GM12878 (cell line): Measurements from ENCODE around the gene AXDND1. TPM values are rescaled to one million over a fixed set of nuclear protein-coding genes. Genes with fewer than 3 reads are reported as not detected.

Source experiments
- ATAC-seq: fragments of 200-7000 bp; cut with Tn5 transposase; 3 replicates; pipeline ENCODE4 v1.9.1; 2020; ENCODE audit warnings: mild to moderate bottlenecking, moderate library complexity
- BruUV-seq: library from RNA; stranded (reverse); fragments of 400-500 nt; replicated peaks from 2 replicates; lab custom pipeline; 2021; lab: Mats Ljungman, UMichigan
- CTCF ChIA-PET: fragments of 300-600 bp; sonication (Branson Sonifier 250); formaldehyde crosslinking; extraction: SDS; loops from one replicate; lab custom pipeline; 2021; ENCODE audit warnings: inconsistent platforms; lab: Yijun Ruan, JAX
- POLR2A ChIA-PET: fragments of 350-600 bp; formaldehyde crosslinking; extraction: SDS; loops from one replicate; lab custom pipeline; 2021; ENCODE audit warnings: inconsistent platforms; lab: Charles Lee
- RAD21 ChIA-PET: fragments of 300-600 bp; sonication (Branson Sonifier 250); formaldehyde crosslinking; loops from one replicate; lab custom pipeline; 2023; ENCODE audit warnings: antibody characterized with exemption; ENCODE audit not compliant: unreplicated experiment; lab: Charles Lee
- SMC1A ChIA-PET: fragments of 300-600 bp; sonication (Branson Sonifier 250); formaldehyde crosslinking; loops from one replicate; lab custom pipeline; 2023; ENCODE audit not compliant: unreplicated experiment, uncharacterized antibody; lab: Charles Lee
- DNase-seq: peaks from one replicate; pipeline ENCODE4 v3.0.0-alpha.2; 2011; ENCODE audit warnings: low read depth, low spot score
- FAIRE-seq: peaks from 3 replicates; lab custom pipeline; 2011; peaks lifted over from hg19 to GRCh38; lab: Jason Lieb, UNC
- H2AFZ ChIP-seq: 2 replicates; pipeline ENCODE4 v1.6.0; 2011; ENCODE audit warnings: low read depth, low read length, control low read depth; ENCODE audit not compliant: control insufficient read depth
- H3K27ac ChIP-seq: 2 replicates; pipeline ENCODE4 v1.5.1; 2011; ENCODE audit warnings: control low read depth; ENCODE audit not compliant: control insufficient read depth, insufficient read depth
- H3K27me3 ChIP-seq, 2 experiments: replicated peaks in 1 of 2; 2 replicates each; pipeline versions ENCODE4 v1.6.0 to v1.6.1; 2011; ENCODE audit warnings: low read length in 1 of 2; ENCODE audit not compliant: control insufficient read depth in 2 of 2, insufficient read depth in 2 of 2
- H3K36me3 ChIP-seq, 2 experiments: 2 replicates each; pipeline ENCODE4 v1.5.1; 2011; ENCODE audit warnings: low read length in 1 of 2; ENCODE audit not compliant: control insufficient read depth in 2 of 2, insufficient read depth in 2 of 2
- H3K4me1 ChIP-seq: 2 replicates; pipeline ENCODE4 v1.6.1; 2011; ENCODE audit warnings: mild to moderate bottlenecking, low read length, moderate library complexity, mixed read lengths; ENCODE audit not compliant: control insufficient read depth, insufficient read depth
- H3K4me2 ChIP-seq: 2 replicates; pipeline ENCODE4 v1.6.0; 2011; ENCODE audit warnings: control low read depth; ENCODE audit not compliant: control insufficient read depth, insufficient read depth
- H3K4me3 ChIP-seq: fragments of 200-600 bp; sonication (generic); 2 replicates; pipeline ENCODE4 v1.5.1; 2016
- H3K79me2 ChIP-seq: 2 replicates; pipeline ENCODE4 v1.6.0; 2011; ENCODE audit warnings: low read length; ENCODE audit not compliant: control insufficient read depth, insufficient read depth
- H3K9ac ChIP-seq: 2 replicates; pipeline ENCODE4 v1.8.0; 2011; ENCODE audit warnings: low read length, control low read depth, mixed read lengths; ENCODE audit not compliant: control insufficient read depth, insufficient read depth
- H3K9me3 ChIP-seq: replicated peaks from 3 replicates; pipeline ENCODE4 v1.5.1; 2011; ENCODE audit warnings: mild to moderate bottlenecking, low read length; ENCODE audit not compliant: control insufficient read depth, insufficient read depth
- H4K20me1 ChIP-seq: 2 replicates; pipeline ENCODE4 v1.6.0; 2011; ENCODE audit not compliant: control insufficient read depth, insufficient read depth
- BCL11A ChIP-seq: IDR thresholded peaks from 2 replicates; pipeline ENCODE4 v1.6.1; 2011; ENCODE audit warnings: low read depth, low read length
- MEF2A ChIP-seq: IDR thresholded peaks from 2 replicates; pipeline ENCODE4 v1.6.1; 2011; ENCODE audit warnings: low read depth, mild to moderate bottlenecking, low read length, moderate library complexity; ENCODE audit not compliant: insufficient read depth
- MYC ChIP-seq: IDR thresholded peaks from 2 replicates; pipeline ENCODE4 v1.6.1; 2011; ENCODE audit warnings: mild to moderate bottlenecking, low read length, moderate library complexity, inconsistent platforms; ENCODE audit not compliant: insufficient read depth, insufficient replicate concordance, insufficient read length, severe bottlenecking
- WGBS: methylation state at CpG from one replicate; pipeline ENCODE4 v1.1.6; 2016; ENCODE audit warnings: low lambda C conversion rate; ENCODE audit not compliant: insufficient replicate concordance, insufficient coverage; ENCODE audit errors: missing lambda C conversion rate; 5-methylcytosine and 5-hydroxymethylcytosine counted together
- in situ Hi-C: fragments of 300-500 bp; cut with MboI; formaldehyde crosslinking; loops from 9 replicates; pipeline ENCODE4 v1.14.3; 2018; ENCODE audit warnings: mixed read lengths
- intact Hi-C: fragments of 100-400 bp; cut with micrococcal nuclease; formaldehyde crosslinking; loops from one replicate; pipeline ENCODE4 v1.14.2; 2022; ENCODE audit not compliant: unreplicated experiment
- polyA plus RNA-seq, 11 experiments: library from polyadenylated mRNA; depleted of rRNA in 4 of 11; unstranded in 6 of 11; stranded (reverse) in 5 of 11; fragments of >200 nt; fragmentation: Nextera tagmentation in 4 of 11; fragmentation: Illumina TruSeq in 1 of 11; extraction: Ambion mirVana in 4 of 11; extraction: Trizol in 1 of 11; gene quantifications; 1 replicate in 1 of 11; 2 replicates in 10 of 11; pipeline versions ENCODE4 v1.2.1 to v1.2.3, GENCODE V29; 2011 to 2016; ENCODE audit warnings: inconsistent platforms in 2 of 11, missing spikeins in 2 of 11, low read depth in 1 of 11
- total RNA-seq, 4 experiments: library from RNA; depleted of rRNA in 3 of 4; stranded (reverse); fragments of >200 nt in 3 of 4; fragmentation: Illumina TruSeq in 1 of 4; extraction: Trizol in 1 of 4; gene quantifications; 2 replicates each; pipeline versions ENCODE4 v1.2.1 to v1.2.3, GENCODE V29; 2013 to 2021
- TF ChIP-seq, protein P1 (sequence below), 3 experiments: IDR thresholded peaks in 2 of 3; conservative IDR thresholded peaks in 1 of 3; 2 replicates each; pipeline ENCODE4 v1.5.1; 2011; ENCODE audit warnings: low read depth in 3 of 3, low read length in 3 of 3, mild to moderate bottlenecking in 3 of 3, control low read depth in 2 of 3, moderate library complexity in 2 of 3, inconsistent platforms in 1 of 3, mixed read lengths in 1 of 3; ENCODE audit not compliant: control insufficient read depth in 2 of 3, insufficient read depth in 1 of 3; ENCODE audit errors: extremely low read depth in 1 of 3
- TF ChIP-seq, protein P2 (sequence below): fragments of 150-350 bp; IDR thresholded peaks from 2 replicates; pipeline ENCODE4 v1.6.1; 2014; ENCODE audit warnings: mild to moderate bottlenecking, low read depth, low read length
- TF ChIP-seq, protein P3 (sequence below): IDR thresholded peaks from 2 replicates; pipeline ENCODE4 v1.6.1; 2012; ENCODE audit warnings: improper control_type of control experiment, low read depth, low read length; ENCODE audit not compliant: insufficient replicate concordance

AXDND1 gene
- total and polyA plus RNA-seq, 10 of the 15 experiments (the other 5 are each of a cell fraction or from before 2014, with no cell fraction given) = 0.12 to 0.84 (median 0.42) TPM

DNA sequence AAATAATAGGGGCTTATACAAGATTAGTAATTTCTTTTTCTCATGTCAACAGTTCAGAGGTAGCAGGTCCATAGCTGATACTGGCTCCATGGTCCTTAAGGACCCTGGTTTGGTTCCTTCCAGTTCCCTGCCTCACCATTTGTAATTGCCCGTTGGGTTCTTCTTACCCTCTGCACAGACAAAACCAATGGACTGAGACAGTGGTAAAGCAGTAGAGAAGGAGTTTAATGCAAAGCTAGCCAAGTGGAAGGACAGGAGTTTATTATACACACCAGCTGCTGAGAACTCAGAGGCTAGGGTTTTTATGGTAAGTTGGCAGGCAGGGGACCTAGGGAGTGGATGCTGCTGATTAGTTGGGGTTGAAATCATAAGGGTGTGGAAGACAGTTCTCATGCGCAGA lies 35.9 kb upstream of the AXDND1 start:
- H4K20me1 ChIP-seq = no peaks in the 10 kb centered on the region
- ChIA-PET SMC1A (interaction anchor here (1.2 kb wide), 1 partner anchor 33 kb away, joined by 4 read pairs; no protein-coding TSS in a partner anchor), RAD21 (no interaction called here), CTCF (no interaction called here), POLR2A (no interaction called here)
- TF ChIP-seq MEF2A (no peak), MYC (no peak)
- TF ChIP-seq, protein P1, sequence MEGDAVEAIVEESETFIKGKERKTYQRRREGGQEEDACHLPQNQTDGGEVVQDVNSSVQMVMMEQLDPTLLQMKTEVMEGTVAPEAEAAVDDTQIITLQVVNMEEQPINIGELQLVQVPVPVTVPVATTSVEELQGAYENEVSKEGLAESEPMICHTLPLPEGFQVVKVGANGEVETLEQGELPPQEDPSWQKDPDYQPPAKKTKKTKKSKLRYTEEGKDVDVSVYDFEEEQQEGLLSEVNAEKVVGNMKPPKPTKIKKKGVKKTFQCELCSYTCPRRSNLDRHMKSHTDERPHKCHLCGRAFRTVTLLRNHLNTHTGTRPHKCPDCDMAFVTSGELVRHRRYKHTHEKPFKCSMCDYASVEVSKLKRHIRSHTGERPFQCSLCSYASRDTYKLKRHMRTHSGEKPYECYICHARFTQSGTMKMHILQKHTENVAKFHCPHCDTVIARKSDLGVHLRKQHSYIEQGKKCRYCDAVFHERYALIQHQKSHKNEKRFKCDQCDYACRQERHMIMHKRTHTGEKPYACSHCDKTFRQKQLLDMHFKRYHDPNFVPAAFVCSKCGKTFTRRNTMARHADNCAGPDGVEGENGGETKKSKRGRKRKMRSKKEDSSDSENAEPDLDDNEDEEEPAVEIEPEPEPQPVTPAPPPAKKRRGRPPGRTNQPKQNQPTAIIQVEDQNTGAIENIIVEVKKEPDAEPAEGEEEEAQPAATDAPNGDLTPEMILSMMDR (IDR thresholded peaks at IDR 0.05 in 2 of 3, conservative IDR thresholded peaks at IDR 0.05 in 1 of 3; ENCODE audit: control insufficient read depth in 2 of 3, extremely low read depth in 1 of 3, insufficient read depth in 1 of 3, low read depth in 3 of 3, low read length in 3 of 3) = no peak
- H3K9ac ChIP-seq = no peak overlapping the region
- TSS peak; percentile 22 for BruUV-seq
- no peak for DNase-seq
- 0 out of 2 replicates have a peak, but pooled peaks cover 4% of the 10 kb centered on the region for H3K4me1 ChIP-seq
- H2AFZ ChIP-seq = no peak overlapping the region
- H3K4me3 ChIP-seq = no peak overlapping the region
- 50% methylated on average over 2 of the region's 2 CpGs for WGBS
- H3K27ac ChIP-seq = no peak overlapping the region
- peaks cover 0 to 3% of the 10 kb centered on the region in 2 experiments; a peak in 2 of 4 replicates for H3K36me3 ChIP-seq
- H3K9me3 ChIP-seq = peaks cover 7% of the 10 kb centered on the region
- in situ Hi-C loops (no loop called here), intact Hi-C loops (no loop called here)
- H3K4me2 ChIP-seq = no peak overlapping the region
- no peaks in the 10 kb centered on the region for H3K79me2 ChIP-seq
- no peak for ATAC-seq
- no peaks in the 10 kb centered on the region for H3K27me3 ChIP-seq
- no peak for FAIRE-seq

DNA sequence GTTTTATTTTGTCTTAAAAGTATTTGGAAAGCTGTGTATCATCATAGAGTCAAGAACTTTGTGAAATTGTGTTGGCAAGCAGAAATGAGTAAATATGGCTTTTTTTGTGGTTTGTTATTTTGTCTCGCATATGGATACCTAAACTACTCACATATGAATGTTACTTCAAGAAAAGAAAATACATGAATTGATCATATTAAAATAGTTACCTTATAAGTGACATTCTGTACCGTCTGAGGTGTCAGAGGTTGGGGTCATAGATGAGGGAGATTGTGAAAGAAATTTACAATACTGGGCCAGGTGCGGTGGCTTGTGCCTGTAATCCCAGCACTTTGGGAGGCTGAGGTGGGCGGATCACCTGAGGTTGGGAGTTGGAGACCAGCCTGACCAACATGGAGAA lies 31.3 kb upstream of the AXDND1 start:
- Histone ChIP-seq H3K9ac (no peak overlapping the region), H2AFZ (no peak overlapping the region), H3K4me3 (no peak overlapping the region), H3K4me2 (no peak overlapping the region), H3K27ac (no peak overlapping the region), H3K27me3 (no peaks in the 10 kb centered on the region), H3K9me3 (peaks cover 7% of the 10 kb centered on the region), H3K36me3 (peaks cover 2 to 3% of the 10 kb centered on the region in 2 experiments; a peak in 3 of 4 replicates), H3K4me1 (0 out of 2 replicates have a peak, but pooled peaks cover 4% of the 10 kb centered on the region), H4K20me1 (no peaks in the 10 kb centered on the region), H3K79me2 (no peaks in the 10 kb centered on the region)
- no TSS peak for BruUV-seq
- ChIA-PET CTCF (interaction anchor here (0.7 kb wide), 1 partner anchor 34 kb away, joined by 3 read pairs; no protein-coding TSS in a partner anchor), RAD21 (interaction anchor here (0.5 kb wide), 1 partner anchor 9 kb away, joined by 4 read pairs; no protein-coding TSS in a partner anchor), POLR2A (no interaction called here), SMC1A (interaction anchor here (1.1 kb wide), 1 partner anchor 31 kb away, joined by 4 read pairs; the partner anchor contains the start of gene AXDND1)
- ATAC-seq (no peak), DNase-seq (no peak), FAIRE-seq (no peak)
- intact Hi-C loops (no loop called here), in situ Hi-C loops (no loop called here)
- TF ChIP-seq, protein P2, sequence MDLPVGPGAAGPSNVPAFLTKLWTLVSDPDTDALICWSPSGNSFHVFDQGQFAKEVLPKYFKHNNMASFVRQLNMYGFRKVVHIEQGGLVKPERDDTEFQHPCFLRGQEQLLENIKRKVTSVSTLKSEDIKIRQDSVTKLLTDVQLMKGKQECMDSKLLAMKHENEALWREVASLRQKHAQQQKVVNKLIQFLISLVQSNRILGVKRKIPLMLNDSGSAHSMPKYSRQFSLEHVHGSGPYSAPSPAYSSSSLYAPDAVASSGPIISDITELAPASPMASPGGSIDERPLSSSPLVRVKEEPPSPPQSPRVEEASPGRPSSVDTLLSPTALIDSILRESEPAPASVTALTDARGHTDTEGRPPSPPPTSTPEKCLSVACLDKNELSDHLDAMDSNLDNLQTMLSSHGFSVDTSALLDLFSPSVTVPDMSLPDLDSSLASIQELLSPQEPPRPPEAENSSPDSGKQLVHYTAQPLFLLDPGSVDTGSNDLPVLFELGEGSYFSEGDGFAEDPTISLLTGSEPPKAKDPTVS = no peak
- no peak for TF ChIP-seq BCL11A
- TF ChIP-seq, protein P3, sequence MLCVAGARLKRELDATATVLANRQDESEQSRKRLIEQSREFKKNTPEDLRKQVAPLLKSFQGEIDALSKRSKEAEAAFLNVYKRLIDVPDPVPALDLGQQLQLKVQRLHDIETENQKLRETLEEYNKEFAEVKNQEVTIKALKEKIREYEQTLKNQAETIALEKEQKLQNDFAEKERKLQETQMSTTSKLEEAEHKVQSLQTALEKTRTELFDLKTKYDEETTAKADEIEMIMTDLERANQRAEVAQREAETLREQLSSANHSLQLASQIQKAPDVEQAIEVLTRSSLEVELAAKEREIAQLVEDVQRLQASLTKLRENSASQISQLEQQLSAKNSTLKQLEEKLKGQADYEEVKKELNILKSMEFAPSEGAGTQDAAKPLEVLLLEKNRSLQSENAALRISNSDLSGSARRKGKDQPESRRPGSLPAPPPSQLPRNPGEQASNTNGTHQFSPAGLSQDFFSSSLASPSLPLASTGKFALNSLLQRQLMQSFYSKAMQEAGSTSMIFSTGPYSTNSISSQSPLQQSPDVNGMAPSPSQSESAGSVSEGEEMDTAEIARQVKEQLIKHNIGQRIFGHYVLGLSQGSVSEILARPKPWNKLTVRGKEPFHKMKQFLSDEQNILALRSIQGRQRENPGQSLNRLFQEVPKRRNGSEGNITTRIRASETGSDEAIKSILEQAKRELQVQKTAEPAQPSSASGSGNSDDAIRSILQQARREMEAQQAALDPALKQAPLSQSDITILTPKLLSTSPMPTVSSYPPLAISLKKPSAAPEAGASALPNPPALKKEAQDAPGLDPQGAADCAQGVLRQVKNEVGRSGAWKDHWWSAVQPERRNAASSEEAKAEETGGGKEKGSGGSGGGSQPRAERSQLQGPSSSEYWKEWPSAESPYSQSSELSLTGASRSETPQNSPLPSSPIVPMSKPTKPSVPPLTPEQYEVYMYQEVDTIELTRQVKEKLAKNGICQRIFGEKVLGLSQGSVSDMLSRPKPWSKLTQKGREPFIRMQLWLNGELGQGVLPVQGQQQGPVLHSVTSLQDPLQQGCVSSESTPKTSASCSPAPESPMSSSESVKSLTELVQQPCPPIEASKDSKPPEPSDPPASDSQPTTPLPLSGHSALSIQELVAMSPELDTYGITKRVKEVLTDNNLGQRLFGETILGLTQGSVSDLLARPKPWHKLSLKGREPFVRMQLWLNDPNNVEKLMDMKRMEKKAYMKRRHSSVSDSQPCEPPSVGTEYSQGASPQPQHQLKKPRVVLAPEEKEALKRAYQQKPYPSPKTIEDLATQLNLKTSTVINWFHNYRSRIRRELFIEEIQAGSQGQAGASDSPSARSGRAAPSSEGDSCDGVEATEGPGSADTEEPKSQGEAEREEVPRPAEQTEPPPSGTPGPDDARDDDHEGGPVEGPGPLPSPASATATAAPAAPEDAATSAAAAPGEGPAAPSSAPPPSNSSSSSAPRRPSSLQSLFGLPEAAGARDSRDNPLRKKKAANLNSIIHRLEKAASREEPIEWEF = no peak
- WGBS = 83% methylated on average over 4 of the region's 4 CpGs
